ENCODE results near the gene DLG4.
A peak's percentile ranks its signal among the peaks of the same experiment; 100 is the strongest.

DLG4 gene

DNA sequence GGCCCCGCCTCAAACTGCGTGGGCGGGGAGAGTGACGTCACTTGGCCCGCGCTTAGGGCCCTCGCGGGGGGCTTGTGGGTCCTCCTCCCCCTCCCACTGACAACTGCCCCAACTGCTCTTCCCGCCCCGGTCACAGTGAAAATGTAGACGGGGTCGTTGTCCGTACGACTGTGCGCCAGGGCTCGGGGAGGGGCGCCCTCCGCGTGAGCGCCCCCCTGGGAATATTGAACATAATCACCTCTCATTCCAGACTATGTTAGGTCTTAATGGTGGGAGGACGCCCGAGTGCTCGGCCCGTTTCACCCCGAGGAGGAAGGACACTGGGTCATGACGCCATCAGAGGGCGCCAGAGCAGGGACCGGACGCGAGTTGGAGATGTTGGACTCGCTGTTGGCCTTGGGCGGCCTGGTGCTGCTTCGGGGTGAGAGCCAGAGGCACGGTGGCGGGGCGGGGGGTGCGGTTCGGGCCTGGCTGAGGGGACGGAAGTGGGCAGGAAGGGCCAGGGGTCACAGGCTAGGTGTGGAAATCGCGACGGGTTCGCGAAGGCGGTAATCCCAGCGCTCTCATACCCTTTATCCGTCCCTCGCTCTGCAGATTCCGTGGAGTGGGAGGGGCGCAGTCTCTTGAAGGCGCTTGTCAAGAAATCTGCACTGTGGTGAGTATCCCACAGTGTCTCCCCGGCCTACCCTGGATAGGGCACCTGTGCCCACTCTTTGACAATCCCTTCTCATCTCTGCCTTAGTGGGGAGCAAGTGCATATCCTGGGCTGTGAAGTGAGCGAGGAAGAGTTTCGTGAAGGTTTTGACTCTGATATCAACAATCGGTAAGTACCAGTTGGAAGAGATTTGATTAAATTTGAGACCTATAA lies 32.8 kb upstream of the DLG4 start, which contains the start of gene ELP5:
TSS of gene ELP5 (plus strand) at position 40 of the 868 bp plus-strand sequence. CDS start at position 376, 336 bp downstream.
- TF ChIP-seq, protein P1, sequence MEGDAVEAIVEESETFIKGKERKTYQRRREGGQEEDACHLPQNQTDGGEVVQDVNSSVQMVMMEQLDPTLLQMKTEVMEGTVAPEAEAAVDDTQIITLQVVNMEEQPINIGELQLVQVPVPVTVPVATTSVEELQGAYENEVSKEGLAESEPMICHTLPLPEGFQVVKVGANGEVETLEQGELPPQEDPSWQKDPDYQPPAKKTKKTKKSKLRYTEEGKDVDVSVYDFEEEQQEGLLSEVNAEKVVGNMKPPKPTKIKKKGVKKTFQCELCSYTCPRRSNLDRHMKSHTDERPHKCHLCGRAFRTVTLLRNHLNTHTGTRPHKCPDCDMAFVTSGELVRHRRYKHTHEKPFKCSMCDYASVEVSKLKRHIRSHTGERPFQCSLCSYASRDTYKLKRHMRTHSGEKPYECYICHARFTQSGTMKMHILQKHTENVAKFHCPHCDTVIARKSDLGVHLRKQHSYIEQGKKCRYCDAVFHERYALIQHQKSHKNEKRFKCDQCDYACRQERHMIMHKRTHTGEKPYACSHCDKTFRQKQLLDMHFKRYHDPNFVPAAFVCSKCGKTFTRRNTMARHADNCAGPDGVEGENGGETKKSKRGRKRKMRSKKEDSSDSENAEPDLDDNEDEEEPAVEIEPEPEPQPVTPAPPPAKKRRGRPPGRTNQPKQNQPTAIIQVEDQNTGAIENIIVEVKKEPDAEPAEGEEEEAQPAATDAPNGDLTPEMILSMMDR (IDR thresholded peaks at IDR 0.05; ENCODE audit: low read depth, low read length), result peak; percentile 19
- peak; percentile 84 for DNase-seq (ENCODE audit: extremely low read depth, low read depth)

DNA sequence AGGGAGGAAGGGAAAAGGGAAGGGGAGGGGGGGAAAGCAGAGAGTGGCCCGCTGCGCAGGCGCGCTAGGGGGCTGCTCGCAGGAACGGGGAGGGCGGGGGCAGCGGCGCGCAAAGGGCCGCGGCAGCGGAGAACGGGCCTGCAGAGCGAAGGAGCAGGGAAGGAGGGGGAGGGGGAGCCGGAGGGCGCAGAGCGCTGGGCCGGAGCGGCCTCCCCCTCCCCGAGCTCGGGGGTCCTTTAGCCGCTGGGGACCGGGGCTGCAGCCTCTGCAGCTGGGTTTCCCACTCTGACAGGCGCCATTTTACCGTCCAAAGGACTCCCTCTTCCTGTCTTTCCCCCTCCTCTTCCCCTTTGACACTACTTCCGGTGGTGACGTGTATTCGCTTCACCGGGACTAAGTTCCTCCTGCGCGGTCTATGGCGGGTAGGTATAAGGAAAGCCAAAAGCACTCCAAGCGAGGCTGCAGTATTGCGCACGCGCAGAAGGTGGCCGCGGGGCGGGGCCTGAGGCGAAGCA lies 32.1 kb upstream of the DLG4 start, which contains the start of gene CTDNEP1:
TSS of gene CTDNEP1 (minus strand) at position 74 of the 515 bp plus-strand sequence. CDS start 438 bp downstream, outside the sequence.
- DNase-seq (ENCODE audit: extremely low read depth, low read depth), result peak; percentile 99
- TF ChIP-seq, protein P1 (IDR thresholded peaks at IDR 0.05; ENCODE audit: low read depth, low read length), result no peak

DNA sequence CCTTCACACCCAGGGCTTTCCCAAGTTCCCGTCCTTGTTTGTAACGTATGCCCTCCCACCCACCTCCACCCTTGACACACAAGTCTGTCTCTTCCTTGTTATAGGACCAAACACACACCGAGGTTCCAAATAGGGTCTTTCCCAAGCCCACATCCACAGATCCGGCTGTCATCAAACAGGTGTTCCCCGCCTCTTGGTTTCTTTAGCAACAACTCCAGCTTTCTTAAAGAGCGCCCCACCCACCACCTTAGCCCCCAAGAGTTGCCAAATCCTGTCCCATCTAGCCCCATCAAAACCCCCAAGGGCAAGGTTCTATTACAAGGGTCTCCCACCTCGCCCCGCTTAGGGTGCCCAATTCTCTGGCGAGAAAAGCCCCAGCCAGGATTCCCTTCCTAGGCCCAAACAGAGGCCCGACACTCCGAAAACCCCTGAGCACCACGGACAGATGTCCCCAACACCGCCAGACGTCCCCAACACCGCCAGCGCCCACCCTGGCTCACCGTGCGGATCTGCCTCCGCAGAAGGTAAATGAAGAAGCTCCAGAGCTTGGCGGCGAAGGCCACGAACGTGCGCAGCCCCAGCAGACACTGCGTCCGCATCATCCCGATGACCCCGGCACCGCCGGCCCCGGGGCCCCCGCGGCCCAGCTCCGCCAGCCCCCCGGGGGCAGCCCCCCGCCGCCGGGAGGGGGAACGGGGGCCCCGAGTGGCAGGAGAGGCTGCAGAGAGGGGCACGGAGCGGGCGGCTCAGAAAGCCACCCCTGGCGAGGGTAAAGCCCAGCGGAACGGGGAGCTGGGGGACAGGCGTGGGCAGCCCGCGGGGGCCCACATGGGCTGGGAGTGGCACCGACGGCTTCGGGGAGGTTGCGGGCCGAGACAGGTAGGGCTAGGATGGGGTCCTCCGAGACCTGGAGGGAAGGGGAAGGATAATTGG lies 31.3 kb upstream of the DLG4 start:
- DNase-seq (ENCODE audit: extremely low read depth, low read depth), result no peak
- TF ChIP-seq, protein P1 (IDR thresholded peaks at IDR 0.05; ENCODE audit: low read depth, low read length), result no peak

DNA sequence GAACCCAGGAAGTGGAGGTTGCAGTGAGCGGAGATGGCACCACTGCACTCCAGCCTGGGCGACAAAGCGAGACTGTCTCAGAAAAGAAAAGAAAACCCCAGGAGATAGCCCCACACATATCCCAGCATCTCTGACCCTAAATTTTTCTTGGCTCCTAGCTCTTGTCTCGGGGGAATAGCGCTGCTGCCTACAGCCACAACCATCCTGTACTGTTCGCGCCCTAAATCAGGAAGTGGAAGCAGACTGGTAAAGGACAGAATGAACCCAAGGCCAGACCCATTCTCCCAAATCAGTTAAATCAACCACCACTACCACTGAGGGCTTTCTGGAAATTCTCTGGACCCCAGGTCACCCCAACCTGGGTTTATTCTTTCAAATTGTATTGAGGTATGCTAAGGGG lies 30.2 kb upstream of the DLG4 start:
- TF ChIP-seq, protein P1 (IDR thresholded peaks at IDR 0.05; ENCODE audit: low read depth, low read length), result no peak
- no peak for DNase-seq (ENCODE audit: extremely low read depth, low read depth)

DNA sequence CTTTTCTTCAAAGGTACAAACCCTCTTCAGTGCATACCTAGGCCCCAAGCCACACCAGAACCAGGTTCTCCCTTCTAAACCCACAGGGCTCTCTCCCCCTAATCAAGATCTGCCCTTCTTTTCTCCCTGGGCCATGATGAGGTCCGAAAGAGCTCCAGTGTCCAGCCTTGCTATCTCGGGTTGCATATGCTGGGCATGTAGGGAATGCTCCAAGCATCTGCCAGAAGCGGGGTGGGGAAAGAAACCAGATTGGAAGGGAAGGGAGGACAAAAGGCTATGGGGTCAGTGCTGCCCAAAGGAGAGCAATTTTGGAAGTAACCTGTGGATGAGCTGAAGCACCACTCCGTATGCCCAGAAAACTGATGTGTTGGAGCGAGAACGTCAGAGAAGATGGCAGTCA lies 29.6 kb upstream of the DLG4 start:
- TF ChIP-seq, protein P1 (IDR thresholded peaks at IDR 0.05; ENCODE audit: low read depth, low read length), result no peak
- DNase-seq (ENCODE audit: extremely low read depth, low read depth), result no peak

DNA sequence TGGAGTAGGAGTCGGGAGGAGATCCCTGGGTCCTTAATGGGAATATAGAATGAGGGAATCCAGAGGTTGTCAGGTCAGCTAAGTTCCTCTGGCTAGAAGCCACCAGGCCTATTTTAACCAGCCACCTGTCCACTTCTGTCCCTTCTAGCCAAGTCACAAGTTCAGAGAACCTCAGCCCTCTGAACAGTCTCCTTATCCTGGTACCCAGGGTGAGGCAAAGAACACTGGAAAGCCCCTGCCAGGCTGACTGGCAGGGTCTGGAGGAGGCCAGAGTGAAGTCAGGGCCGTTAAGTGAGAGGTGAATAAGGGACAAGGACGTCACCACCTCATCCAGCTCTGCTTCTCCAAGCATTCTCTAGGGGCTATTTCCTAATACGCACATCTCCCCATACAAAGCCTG lies 29.2 kb upstream of the DLG4 start:
- no peak for DNase-seq (ENCODE audit: extremely low read depth, low read depth)
- TF ChIP-seq, protein P1 (IDR thresholded peaks at IDR 0.05; ENCODE audit: low read depth, low read length), result no peak
